Esophagus muscularis mucosa (tissue), 3 donors: ENCODE measurements around the gene TMEM60.

Experiments used
- POLR2AphosphoS5 ChIP-seq, 2 donors: sonication (generic); formaldehyde crosslinking; IDR thresholded peaks; one replicate each; pipeline ENCODE4 v1.6.1; 2017; ENCODE audit warnings: antibody characterized with exemption in 2 of 2
- TF ChIP-seq, protein P1 (sequence below), 3 experiments: fragments of 200-600 bp in 2 of 3; fragments of 450-650 bp in 1 of 3; sonication (generic) in 2 of 3; IDR thresholded peaks; one replicate each; pipeline ENCODE4 v1.5.1; 2017 to 2019; ENCODE audit warnings: antibody characterized with exemption in 3 of 3, mild to moderate bottlenecking in 2 of 3, moderate library complexity in 1 of 3

- no peak for TF ChIP-seq POLR2AphosphoS5 (IDR thresholded peaks at IDR 0.05)
- TF ChIP-seq, protein P1, sequence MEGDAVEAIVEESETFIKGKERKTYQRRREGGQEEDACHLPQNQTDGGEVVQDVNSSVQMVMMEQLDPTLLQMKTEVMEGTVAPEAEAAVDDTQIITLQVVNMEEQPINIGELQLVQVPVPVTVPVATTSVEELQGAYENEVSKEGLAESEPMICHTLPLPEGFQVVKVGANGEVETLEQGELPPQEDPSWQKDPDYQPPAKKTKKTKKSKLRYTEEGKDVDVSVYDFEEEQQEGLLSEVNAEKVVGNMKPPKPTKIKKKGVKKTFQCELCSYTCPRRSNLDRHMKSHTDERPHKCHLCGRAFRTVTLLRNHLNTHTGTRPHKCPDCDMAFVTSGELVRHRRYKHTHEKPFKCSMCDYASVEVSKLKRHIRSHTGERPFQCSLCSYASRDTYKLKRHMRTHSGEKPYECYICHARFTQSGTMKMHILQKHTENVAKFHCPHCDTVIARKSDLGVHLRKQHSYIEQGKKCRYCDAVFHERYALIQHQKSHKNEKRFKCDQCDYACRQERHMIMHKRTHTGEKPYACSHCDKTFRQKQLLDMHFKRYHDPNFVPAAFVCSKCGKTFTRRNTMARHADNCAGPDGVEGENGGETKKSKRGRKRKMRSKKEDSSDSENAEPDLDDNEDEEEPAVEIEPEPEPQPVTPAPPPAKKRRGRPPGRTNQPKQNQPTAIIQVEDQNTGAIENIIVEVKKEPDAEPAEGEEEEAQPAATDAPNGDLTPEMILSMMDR (IDR thresholded peaks at IDR 0.05): no peak
Measured at GRCh38 chr7:77765481-77765880, 32.8 kb downstream of the TMEM60 start.
